ENCODE results near the gene RPL35.

The RPL35 gene

GRCh38 chr9:124814164-124814535 is 47.6 kb downstream of the RPL35 start:
- DNase-seq: no peak

DNA sequence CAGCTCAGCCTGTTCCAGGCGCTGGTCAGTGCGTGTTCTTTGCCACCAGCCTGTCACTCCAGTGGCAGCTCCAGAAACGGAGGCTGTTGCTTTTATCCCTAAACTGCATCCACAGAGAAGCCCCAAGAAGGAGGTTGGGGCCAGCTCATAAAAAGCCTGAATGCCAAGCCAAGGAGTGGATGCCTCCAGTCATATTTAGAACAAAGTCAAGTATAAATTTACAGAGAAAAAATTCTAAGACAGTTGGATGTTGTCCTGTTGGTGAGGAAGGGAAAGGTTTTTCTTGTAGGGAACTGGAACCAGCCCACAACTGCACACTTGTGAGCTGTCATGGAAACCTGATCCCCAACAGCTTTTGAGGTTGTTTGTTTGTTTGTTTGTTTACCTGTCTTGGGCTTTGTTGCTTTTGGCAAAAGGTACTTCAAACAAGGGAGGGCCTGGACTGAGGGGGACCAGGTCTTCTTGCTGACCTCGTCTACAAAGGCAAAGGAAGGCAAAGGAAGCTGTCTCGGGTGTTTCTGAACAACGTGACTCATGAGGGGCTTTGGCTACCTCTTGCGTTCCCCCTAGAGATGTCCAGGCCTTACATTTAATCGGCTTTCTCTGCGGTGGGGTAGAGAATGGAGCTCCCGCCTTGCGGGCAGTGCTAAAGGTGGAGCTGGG is 48.1 kb downstream of the RPL35 start:
- DNase-seq: no peak

GRCh38 chr9:124813041-124813440 is 48.7 kb downstream of the RPL35 start:
- DNase-seq: no peak

GRCh38 chr9:124812441-124812876 is 49.3 kb downstream of the RPL35 start:
- DNase-seq: no peak

DNA sequence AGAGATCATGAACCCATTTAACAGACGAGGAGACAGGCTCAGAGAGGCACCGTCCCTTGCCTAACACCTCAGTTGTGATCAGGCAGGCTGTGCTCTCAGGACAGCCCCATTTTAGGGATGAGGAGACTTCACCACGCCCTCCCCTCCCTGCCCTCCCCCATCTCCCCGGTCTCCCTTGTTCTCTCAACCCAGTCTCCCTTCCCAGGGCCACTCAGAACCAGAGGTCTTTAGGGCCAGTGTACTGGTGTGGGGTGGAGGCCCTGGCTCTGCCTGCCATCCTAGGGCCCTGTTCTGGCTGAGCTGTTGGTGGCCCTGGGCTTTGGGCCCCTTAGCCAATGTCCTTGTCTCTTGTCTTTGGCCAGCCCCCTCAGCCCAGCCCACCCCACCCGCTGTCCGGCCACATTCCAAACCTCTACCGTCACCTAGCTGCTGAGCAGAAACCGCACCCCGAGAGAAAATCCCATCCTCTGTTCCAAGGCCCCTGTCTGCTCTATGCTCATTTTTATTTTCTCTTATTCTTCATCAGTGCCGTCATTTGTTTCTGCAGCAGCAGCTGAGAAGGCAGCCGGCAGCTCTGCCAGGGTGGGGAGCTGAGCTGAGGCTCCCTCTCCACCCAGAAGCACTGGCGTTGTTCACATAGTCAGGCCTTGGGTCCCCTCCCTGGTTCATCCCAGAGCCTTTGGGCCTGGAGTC is 50.9 kb downstream of the RPL35 start:
- no peak for DNase-seq

GRCh38 chr9:124809741-124810500 is 51.8 kb downstream of the RPL35 start:
- DNase-seq: no peak

DNA sequence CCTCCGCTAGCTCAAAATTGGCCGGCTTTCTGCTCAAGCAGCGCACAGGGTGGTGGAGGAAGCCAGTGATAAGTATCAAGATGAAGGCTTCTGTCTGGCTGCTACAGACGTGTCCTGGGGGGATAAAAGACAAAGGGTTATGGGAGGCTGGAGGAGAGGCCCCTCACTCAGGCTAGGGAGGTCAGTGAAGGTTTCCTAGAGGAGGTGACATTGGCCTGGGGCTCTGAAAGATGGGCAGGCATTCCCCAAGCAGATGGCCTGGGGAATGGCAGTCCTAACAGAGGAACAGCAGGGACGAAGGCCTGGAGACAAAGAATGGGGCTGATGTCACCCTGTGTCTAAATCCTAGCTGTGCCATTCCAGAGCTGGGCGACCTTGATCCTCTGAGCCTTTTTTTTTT is 52.5 kb downstream of the RPL35 start:
- no peak for DNase-seq

DNA sequence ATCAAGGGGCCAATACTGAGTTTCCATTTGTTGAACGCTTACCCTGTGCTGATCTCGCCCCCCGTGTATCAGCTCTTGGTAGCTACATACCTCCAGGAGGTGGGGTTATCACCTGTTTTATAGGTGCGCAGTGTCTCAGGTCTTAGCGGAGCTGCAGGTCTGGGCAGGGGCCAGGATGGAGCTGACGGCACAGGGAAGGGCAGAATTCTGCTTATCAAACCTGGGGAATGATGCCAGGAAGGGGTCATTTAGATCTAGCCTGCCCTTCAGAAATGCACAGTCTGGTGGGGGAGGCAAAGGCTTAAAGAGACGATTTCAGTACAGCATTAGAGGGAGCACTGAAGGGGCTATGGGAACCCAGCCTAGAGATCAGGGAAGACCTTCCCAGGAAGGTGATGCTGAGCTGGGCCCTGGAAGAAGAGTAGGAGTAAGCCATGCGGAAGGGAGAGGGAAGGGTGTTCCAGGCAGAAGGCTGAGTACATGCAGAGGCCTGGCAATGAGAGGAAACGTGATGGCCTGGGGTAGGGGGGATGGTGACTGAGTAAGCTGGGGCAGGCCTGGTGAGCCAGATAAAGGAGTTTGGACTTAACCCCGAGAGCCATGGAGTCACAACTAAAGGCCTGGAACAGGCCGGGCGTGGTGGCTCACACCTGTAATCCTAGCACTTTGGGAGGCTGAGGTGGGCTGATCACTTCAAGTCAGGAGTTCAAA is 53.4 kb downstream of the RPL35 start:
- DNase-seq: no peak

All from GDM1 (cell line).